Choroid plexus epithelial cell (primary cell): Measurements from ENCODE around the gene POLL.

Source experiments
- DNase-seq: peaks from one replicate; pipeline ENCODE4 v3.0.0-alpha.2; 2010; ENCODE audit warnings: low read depth
- H3K4me3 ChIP-seq: 2 replicates; pipeline ENCODE4 v1.5.1; 2011; ENCODE audit warnings: low read depth, mild to moderate bottlenecking, control low read depth, low read length, moderate library complexity
- TF ChIP-seq, protein P1 (sequence below): conservative IDR thresholded peaks from 2 replicates; pipeline ENCODE4 v1.5.1; 2011; ENCODE audit warnings: low read depth, mild to moderate bottlenecking, control low read depth, inconsistent platforms, low read length, moderate library complexity

Gene POLL

GRCh38 chr10:101568054-101568745, 19.9 kb downstream of the POLL start:
- DNase-seq = no peak
- TF ChIP-seq, protein P1, sequence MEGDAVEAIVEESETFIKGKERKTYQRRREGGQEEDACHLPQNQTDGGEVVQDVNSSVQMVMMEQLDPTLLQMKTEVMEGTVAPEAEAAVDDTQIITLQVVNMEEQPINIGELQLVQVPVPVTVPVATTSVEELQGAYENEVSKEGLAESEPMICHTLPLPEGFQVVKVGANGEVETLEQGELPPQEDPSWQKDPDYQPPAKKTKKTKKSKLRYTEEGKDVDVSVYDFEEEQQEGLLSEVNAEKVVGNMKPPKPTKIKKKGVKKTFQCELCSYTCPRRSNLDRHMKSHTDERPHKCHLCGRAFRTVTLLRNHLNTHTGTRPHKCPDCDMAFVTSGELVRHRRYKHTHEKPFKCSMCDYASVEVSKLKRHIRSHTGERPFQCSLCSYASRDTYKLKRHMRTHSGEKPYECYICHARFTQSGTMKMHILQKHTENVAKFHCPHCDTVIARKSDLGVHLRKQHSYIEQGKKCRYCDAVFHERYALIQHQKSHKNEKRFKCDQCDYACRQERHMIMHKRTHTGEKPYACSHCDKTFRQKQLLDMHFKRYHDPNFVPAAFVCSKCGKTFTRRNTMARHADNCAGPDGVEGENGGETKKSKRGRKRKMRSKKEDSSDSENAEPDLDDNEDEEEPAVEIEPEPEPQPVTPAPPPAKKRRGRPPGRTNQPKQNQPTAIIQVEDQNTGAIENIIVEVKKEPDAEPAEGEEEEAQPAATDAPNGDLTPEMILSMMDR = no peak
- no peak overlapping the region for H3K4me3 ChIP-seq

GRCh38 chr10:101567165-101568006, 20.7 kb downstream of the POLL start:
- no peak for DNase-seq
- TF ChIP-seq, protein P1 = no peak
- H3K4me3 ChIP-seq = no peak overlapping the region

DNA sequence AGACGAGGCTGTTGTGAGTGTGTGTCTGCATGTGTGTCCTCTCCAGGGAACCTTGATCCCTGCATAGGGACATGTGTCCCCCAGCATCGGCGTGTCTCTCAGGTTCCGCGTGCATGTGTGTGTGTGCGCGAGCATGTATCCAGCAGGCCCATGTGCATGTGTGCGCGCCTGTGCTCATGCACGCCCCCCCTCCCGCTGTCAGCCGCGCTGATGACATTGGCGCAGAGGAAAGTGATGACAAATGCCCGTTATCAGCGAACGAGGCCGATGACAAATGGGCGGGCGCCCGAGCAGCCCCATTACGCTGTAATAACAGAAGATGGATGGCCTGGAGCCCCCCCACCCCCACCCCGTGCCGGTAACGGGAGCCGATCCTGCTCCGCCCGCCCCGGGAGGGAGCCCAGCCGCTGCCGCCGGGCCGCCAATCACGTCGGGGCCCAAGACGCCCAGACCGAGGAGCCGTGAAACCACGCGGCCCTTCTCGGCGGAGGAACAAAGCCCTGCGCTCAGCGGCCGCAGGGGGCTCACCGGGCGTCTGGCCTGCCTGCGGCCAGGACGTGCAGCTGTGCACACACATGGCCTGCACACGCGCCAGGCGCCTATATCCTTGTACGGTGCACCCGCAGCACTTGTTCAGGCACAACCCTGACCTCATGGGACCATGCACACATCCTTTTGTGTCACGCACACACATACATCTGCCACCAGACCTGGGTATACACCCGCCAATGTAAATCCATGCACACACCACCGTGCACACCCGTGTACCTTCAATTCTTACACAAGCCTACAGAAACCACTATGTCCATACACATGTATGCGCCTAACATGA, 21.5 kb downstream of the POLL start:
- peak overlapping the region; percentile 22 for H3K4me3 ChIP-seq
- TF ChIP-seq, protein P1 = peak; percentile 26
- peak; percentile 48 for DNase-seq

- no peak for DNase-seq
- TF ChIP-seq, protein P1 = no peak
- no peak overlapping the region for H3K4me3 ChIP-seq
Observed at GRCh38 chr10:101565936-101566332, 22.1 kb downstream of the POLL start.

DNA sequence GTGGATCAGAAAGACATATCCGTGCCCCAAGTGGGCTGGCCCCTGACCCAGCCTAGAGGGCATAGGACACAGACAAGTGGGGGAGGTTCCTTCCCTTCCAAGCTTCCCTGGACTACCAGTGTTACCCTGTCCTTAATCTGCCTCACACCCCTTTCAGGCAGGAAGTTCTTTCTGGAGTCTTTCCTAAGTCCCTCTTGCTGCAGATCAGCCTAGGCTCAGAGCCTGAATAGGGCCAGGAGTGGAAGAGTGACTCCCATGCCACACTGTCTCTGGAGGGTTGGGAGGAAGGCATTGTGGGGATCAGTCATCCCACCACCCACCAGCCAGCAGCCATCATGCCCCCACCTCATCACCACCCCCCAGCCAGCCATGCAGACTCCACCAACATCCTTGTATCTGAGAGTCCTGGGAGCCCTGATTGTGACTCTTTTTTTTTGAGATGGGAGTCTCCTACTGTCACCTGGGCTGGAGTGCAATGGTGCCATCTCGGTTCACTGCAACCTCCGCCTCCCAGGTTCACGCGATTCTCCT, 22.6 kb downstream of the POLL start:
- no peak for DNase-seq
- no peak overlapping the region for H3K4me3 ChIP-seq
- TF ChIP-seq, protein P1 = no peak

DNA sequence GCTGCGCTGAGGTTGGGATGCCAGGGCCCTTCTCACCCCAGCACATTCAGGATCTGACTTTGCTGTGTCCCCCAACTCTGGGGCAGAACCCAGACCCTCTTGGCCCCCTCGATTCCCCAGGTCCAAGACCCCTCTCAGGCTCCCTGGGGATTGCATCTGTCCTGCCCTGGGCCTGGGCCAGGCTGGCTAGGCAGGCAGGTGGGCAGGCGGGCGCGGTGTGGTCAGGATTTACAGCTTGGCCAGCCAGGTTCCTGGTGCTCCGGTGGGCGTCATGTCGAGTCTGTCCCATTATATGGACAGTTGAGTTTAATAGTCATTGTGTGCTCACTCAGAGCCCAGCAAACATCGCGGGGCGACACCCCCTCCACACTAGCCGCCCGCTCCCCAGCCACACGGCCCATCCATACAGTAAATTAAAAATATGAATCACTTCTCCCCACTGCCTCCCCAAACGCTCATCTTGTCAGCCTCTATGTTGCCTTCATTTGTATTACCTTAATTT, 23.5 kb downstream of the POLL start:
- no peak for DNase-seq
- TF ChIP-seq, protein P1 = no peak

More for the DNA sequence above, 23.5 kb downstream of the POLL start:
- H3K4me3 ChIP-seq = no peak overlapping the region
